CD4-positive, alpha-beta T cell treated with Interleukin-15 for 4 hours (primary cell): Measurements from ENCODE around the gene ALX3.

Source experiments
- DNase-seq: peaks from one replicate; pipeline ENCODE4 v3.0.0-alpha.2; 2020; ENCODE audit warnings: low spot score

The ALX3 gene

DNA sequence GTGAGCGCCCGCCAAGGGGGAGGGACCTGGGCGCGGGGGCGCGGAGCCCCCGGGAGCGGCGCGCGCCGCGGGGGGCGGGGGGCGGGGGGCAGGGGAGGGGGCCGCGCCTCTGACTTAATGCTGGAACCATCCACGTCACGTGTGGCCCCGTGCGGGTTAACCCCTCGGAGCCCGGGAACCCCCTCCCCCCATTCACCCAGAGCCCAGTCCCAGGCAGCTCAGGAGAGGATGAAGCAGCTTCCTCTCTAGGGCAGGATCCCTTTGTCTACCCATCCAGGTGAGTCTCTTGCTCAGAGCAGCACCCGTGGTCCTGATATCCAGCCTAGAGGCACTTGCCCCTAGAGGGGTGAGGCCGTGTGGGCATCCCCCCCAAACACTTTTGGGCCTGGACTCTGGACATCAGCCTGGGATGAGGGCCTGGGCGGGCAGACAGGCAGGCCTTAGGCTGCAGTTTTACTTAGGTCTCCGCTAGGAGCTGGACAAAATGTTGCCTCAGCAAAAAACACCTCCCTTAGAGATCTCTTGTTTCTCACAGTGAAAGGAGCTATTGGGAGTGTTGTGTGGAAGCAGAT, at the start of gene ALX3:
ALX3 (minus strand) TSS at position 2 of the 572 bp plus-strand sequence. CDS start 60 bp downstream, outside the sequence.
- DNase-seq = no peak

- DNase-seq = no peak
Measured at GRCh38 chr1:110119843-110120242, 49.4 kb upstream of the ALX3 start.

- DNase-seq = no peak
Measured at GRCh38 chr1:110118636-110119396, 48.3 kb upstream of the ALX3 start.

GRCh38 chr1:110114784-110115183, 44.3 kb upstream of the ALX3 start:
- DNase-seq = no peak

- DNase-seq = no peak
Measured at GRCh38 chr1:110114173-110114572, 43.7 kb upstream of the ALX3 start.

GRCh38 chr1:110113551-110113950, 43.1 kb upstream of the ALX3 start:
- DNase-seq = no peak

DNA sequence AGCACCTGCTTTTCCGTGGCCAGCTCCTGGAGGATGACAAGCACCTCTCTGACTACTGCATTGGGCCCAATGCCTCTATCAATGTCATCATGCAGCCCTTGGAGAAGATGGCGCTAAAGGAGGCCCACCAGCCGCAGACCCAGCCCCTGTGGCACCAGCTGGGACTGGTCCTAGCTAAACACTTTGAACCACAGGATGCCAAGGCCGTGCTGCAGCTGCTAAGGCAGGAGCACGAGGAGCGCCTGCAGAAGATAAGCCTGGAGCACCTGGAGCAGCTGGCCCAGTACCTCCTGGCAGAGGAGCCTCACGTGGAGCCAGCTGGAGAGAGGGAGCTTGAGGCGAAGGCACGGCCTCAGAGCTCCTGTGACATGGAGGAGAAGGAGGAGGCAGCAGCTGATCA, 42.2 kb upstream of the ALX3 start:
- DNase-seq = no peak

GRCh38 chr1:110112143-110112542, 41.7 kb upstream of the ALX3 start, which contains the start of gene UBL4B:
UBL4B (plus strand) TSS chr1:110112443; CDS start chr1:110112535, 92 bp downstream.
- no peak for DNase-seq

- no peak for DNase-seq
Measured at GRCh38 chr1:110111081-110111480, 40.6 kb upstream of the ALX3 start.

- no peak for DNase-seq
Measured at GRCh38 chr1:110107867-110108469, 37.5 kb upstream of the ALX3 start.

GRCh38 chr1:110106013-110106941, 35.8 kb upstream of the ALX3 start:
- peak; percentile 50 for DNase-seq

DNA sequence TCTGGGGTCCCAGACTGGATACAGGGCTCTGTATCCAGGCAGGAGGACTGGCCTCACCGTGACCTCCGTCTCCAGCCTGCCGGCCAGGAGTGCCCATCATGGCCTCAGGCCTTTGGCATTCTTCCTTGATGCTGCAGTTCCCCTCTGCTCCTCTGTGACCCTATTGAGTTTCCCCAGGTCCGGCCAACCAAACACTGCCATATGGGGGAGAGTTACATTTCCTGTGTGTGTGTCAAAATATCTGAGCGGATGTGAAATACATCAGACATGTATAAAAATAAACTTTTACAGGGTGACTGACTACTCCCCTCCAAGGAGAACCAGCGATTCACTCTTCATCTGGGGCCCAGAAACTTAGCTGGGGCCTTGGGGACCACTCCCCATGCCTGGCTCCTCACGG, 31.6 kb upstream of the ALX3 start:
- DNase-seq = no peak

DNA sequence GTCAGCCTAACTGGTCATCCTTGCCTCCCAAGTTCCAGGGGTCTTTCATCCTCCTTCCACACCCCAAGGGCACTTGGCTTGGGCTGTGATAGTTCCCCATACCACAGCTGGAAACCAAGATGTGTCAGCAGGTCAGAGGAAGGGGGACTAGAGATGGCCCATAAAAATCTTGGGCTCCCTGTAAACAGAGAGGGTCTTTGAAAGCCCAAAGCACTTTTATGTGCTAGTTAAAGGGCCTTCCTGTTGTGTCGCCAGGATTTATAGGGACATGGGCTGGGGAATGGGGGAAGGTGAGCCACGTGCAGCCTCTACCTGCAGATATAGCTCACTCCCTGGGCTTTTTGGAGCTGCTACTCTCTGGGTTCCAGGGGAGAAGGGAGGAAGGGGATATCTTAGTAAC, 29.9 kb upstream of the ALX3 start:
- no peak for DNase-seq

DNA sequence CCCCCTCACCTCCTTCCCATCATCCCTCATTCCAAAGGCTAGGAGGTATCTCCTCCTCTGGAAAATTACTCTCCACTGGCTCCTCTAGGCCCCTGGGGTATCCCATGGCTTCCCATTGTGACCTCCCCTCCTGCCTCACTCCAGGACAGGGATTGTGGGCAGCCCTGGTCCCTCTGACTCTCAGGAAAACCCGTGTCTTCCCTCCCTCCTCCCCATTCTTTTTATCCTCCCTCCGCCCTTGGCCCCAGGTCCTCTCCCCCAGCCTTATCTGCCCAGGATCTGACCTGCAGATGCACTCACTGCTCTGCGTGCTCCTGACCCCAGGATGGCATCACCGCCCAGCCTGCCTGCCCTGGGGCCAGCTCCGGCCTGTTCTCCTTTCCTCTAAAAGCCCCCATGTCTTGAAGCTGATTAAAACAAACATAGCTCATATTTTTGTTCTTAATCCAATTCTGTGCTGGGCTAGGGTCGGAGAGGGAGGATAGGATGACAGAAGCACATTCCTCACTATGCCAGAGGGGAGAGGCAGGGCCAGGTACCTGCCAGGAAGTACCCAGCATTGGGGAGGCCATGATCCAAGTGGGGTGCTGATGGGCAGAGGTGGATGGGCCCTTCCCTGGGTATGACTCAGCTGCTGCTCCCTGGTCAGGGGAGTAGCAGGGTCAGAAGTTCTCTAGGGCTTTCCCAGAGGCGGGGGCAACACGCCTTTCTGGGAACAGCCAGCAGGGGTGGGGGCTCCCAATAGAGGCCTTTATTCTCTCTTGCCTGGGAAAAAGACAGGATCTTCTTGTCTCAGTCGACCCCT, 28.0 kb upstream of the ALX3 start:
- DNase-seq = no peak

DNA sequence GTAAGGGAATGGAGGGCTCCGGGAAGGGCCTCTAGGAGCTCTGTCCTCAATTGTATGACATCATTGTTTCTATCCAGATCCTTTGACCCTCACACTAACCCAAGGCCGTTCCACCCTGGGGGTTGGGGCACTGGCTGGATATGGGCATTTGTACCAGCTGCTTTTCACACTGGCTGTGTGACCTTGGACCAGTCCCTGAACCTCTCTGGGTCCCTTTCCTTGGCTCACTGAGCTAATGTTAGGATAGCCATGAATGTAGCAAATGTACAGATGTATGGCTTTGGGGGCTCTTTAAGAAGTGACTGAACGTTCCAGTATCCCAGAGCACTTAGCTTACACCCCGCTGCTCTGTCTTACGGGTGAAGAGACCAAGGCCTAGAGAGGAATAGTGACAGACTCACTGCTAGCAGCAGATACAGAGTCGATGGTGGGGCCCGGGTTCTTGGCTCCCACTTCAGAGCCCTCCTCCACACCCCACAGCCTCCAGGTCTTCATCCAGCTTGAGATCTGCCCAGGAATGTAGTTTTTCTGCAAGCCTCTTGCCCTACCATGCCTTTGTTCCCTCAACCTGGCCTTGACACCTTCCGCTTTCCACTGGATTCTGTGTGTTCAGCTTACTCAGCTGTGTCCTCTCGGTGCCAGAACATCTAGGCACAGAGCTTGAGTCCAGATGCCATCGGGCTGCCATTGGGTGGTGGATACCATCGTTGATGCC, 27.2 kb upstream of the ALX3 start:
- DNase-seq = no peak

GRCh38 chr1:110094931-110095654, 24.6 kb upstream of the ALX3 start:
- DNase-seq = no peak

- DNase-seq = no peak
Measured at GRCh38 chr1:110092991-110093390, 22.5 kb upstream of the ALX3 start.

DNA sequence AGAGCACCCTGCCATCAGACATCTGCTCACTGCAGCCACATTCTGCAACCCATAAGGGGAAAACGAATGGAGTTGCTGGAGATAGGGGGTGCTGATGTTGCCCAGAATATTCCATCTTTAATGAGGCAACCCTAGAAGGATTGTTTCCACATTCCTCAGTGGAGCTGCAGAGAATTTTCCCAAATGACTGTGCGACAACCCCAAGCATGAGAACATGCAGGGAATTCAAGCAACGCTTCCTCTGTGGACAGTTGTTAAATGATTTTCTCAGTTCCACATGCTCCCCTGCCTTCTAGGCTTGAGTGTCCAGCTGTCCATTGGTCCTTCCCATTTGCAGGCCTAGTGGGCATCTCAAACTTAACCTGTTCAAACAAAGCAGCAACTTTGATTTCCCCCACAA, 21.3 kb upstream of the ALX3 start:
- no peak for DNase-seq

GRCh38 chr1:110091381-110091780, 20.9 kb upstream of the ALX3 start:
- no peak for DNase-seq
